Frontal cortex (tissue), 4 donors: ENCODE results near the gene TECTA. TPM values are rescaled to one million over a fixed set of nuclear protein-coding genes. Genes with fewer than 3 reads are reported as not detected.
"Not testable (repeated sequence)": the region's sequence is repeated elsewhere in the genome, so short reads cannot be mapped to it uniquely, and the experiment has no call there.

Experiments
- DNase-seq, 2 donors: peaks; one replicate each; pipeline ENCODE4 v3.0.0; 2012; ENCODE audit warnings: low spot score in 2 of 2
- FAIRE-seq: peaks from 2 replicates; lab custom pipeline; 2012; peaks lifted over from hg19 to GRCh38; lab: Jason Lieb, UNC
- total RNA-seq: library from RNA; depleted of rRNA; stranded (reverse); fragments of >200 nt; gene quantifications from one replicate; pipeline ENCODE4 v1.2.3, GENCODE V29; 2014
- donor health status: control.
- donor health status: control.
- donor health status: control.

Gene TECTA
- total RNA-seq, 1 donor from 2014 or later, result 2.0 TPM

DNA sequence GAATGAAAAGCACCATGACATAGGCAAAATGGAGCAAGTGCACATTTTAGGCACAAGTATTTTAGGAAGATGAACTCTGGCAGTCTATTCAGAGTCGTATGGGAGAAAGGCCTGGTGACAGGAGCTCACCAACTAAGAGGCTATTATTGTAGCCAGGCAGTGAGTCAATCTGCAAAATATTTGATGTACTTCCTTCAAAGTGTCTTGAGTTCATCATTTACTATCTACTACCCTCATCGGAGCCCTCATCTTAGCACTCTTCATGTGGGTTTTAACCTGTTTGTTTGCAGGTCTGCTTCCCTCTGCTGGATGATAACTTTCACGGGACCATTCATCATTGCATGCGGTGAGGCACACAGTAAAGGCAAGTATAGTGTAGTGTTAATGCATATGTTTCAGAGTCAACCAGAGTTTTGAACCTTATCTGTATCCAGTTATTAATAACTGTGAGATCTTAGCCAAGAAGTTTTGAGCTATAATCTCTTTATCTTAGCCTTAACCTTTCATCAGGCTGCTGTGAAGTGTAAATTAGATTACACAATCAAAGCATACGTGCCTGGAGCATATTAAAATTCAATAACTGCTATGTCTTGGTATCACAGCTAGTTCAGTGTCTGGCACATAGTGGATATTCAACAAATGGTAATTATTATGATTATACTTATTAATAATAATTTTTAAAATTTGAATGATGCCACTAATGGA, 120.6 kb downstream of the TECTA start:
- FAIRE-seq (no peak), DNase-seq (no peak)

DNA sequence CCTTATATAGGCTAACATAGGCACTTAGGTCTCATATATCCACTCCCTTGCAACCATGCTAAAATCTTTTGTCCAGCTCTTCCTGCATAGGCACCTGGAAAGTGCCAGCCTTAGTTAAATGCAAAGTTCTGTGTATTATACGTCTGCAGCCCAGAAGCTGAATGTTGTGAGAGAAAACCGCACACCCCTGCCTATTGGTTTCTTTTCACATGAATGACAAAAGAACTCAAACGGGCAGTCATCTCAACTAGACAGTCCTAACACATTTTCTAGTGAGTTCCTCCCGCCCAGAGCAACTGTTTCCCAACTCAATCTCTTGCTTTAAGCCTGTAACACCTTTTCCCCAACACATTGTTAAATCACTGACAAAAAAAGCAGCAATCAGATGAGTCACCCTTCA, 122.1 kb downstream of the TECTA start:
- FAIRE-seq, result no peak
- DNase-seq, result no peak

DNA sequence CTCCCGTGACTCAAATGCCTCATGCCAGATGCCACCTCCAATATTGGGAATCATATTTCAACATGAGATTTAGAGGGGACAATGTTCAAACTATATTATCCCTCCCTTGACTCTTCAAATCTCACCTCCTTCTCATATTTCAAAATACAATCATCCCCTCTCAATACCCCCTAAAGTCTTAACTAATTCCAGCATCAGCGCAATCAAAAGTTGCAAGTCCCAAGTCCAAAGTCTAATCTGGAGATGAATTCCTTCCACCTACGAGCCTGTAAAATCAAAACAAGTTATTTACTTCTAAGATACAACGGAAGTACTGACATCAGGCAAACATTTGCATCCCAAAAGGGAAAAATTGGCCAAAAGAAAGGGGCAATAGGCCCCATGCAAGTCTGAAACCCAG, 124.3 kb downstream of the TECTA start:
- DNase-seq (no peak), FAIRE-seq (no peak)

DNA sequence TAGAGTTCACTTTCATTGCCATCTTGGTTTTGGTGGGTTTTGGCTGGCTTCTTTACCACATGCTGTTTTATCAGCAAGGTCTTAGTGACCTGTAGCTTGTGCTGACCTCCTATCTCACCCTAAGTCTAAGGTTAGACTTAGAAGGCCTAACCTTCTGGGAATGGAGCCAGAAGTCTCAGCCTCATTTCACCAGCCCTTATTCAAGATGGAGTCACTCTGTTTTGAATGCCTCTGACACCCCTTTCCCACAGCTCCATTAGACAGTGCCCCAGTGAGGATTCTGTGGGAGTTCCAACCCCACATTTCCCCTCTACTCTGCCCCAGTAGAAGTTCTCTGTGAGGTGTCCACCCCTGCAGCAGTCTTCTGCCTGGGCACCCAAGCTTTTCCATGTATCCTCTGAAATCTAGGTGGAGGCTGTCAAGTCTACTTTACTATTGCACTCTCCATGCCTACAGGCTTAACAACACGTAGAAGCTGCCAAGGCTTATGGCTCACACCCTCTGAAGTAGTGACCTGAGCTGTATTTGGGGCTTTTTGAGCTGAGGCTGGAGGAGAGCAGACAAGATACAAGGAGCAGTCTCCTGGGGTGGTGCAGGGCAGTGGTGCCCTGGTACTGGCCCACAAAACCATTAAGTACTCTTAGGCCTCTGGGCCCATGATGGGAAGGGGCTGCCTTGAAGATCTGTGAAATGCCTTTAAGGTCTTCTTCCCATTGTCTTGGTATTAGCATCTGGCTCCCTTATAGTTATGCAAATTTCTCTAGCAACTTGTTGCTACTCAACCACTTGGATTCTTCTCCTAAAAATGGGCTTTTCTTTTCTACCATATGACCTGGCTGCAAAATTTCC, 125.6 kb downstream of the TECTA start:
- no peak for FAIRE-seq
- no peak for DNase-seq

DNA sequence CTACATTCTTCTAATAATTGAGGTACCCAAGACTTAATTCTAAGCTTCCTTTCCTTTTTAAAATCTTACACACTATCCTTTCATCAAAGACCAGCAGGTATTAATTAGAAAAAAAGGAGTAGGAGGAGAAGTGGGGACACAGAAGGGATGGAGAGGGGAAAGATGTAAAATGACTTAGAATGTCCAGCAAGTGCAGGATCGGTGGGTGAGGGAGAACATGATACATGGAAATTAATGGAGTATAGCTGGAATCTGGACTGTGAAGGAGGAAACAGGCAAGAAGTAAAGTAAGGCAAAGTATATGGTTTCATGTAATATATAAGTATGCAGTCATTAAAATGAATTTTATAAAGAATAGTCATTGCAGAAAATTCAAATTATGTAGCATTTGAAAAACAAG, 127.8 kb downstream of the TECTA start:
- FAIRE-seq (no peak), DNase-seq (no peak)

DNA sequence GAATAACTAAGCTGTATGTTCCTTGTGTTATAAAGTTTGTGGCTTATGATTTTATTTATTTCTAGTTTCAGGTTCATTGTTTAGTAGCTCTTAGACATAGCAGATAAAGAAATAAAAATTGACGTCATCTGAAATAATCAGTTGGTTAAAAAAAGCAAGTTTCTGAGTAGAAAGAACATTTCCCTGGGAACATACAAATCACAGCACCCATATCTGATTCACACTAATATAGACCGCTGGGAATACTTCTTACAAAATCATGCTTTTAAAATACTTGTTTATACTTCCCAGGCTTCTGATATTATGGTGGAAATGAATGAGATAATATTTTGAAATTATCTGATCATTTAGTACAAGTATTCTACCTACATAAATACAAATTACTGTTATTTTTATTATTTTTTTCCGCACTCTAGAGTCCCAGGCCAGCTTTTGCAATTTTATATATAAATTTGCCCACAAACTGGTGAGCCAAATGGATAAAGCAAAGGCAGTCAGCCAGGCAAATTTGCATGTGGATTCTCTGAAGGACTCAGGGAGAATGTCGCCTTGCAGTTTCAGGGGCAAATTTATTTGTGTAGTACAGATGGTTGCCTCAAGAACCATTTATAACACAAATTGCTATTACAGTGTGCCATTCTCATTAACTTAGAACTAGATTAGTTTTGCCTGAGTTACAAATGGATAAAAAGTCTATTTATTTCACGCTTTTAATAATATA, 128.6 kb downstream of the TECTA start:
- FAIRE-seq (no peak), DNase-seq (no peak)

DNA sequence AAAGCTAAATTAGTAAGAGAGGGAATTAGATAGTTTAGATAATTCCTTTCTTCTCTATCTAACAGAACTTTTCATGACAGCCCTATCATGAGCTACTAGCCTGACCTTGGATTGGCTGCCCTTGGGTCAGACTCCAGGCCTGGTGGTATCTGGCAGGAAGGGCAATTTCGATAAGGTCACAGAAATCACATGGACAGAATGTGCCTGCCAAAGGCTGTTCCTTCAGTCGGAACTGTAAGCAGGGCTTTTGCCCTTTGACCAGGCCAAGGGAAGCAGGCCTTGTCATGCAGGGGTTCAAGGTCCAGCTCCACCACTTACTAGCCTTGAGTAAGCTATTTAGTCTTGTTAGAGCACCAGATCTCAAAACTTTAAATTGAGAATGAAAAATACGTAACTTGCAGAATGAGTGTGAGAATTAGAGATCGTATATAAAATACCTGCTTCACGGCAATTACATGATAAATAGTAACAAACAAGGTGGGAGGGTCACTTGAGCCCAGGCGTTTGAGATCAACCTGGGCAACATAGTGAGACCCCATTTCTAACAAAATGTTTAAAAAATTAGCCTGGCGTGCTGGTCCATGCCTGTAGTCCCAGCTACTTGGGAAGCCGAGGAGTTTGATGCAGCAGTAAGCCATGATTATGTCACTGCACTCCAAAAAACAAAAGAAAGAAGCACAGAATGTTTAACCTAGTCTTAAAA, 130.7 kb downstream of the TECTA start:
- no peak for FAIRE-seq
- DNase-seq, result no peak

DNA sequence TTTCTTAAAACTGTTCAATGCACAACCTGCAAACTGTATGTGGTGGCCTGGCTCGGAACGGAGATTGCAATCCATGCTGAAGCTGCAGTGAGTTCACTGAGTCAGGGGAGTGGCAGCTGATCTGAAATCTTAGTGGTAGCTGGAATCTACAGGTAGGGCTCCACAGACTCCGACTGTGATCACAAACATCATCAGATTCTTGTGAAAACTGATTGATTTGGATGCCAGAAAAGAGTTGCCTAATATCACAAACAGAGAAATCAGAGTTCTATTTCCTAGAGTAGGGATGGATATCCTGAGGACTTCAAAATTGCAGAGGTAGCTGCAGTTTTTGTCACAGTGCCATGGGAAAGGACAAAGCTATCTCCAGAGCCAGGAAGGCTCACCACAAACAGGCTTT, 134.0 kb downstream of the TECTA start:
- DNase-seq (no peak), FAIRE-seq (no peak)

DNA sequence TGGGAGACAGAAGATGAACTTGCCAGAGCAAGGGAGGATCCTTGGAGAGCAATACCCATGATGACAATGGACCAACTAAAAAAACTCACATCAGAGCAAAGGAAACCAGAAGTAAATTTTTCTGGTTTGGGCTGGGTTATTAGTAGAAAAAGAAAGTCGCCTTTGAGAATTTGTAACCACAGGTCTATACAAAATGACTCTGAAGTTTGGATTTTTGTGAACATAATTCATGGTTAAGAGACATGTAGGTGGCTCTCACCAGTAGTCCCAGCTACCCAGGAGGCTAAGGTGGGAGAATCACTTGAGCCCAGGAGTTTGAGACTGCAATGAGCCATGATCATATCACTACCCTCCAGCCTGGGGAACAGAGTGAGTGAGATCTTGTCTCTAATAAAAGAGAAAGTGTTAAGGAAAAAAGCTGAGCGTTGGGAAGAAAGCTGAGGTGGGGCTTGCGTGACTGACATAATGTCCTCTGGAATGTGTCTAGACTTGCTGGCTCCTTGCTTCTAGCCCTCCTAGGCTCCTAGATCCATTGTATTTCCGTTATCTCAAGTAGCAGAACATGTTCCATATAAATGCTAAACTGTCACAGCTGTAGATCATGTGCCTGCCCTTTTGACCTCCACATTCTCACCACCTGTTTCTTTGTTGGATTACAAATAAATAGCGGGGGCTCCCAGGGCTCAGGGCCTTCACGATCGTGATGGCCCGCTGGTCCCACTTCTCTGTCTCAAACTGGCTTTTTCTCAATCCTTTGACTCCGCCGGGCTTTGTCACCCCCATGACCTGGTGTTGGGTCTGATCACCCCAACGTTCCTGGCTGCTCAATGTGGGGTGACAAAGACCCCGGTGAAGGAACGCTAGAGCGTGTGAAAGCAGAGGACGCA, 135.3 kb downstream of the TECTA start:
- no peak for FAIRE-seq
- DNase-seq, result no peak

DNA sequence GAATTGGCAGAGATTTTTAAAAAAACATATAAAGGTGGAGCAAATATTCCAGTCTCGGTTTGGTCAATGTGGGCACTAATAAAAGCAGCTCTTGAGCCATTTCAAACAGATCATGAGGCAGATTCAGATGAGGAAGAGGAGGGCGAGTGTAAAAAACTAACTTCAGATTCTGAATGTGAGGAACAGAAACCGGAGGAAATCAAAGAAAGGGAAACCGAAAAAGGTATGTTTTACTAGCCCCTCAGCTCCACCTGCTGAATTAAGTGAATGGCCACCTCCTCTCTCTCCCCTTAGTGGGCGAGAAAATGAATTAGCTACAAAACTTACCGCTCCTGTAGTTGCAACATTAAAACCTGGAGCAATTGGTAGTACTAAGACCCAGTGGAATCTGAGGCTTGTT, 136.2 kb downstream of the TECTA start:
- DNase-seq, FAIRE-seq: not testable (repeated sequence)

DNA sequence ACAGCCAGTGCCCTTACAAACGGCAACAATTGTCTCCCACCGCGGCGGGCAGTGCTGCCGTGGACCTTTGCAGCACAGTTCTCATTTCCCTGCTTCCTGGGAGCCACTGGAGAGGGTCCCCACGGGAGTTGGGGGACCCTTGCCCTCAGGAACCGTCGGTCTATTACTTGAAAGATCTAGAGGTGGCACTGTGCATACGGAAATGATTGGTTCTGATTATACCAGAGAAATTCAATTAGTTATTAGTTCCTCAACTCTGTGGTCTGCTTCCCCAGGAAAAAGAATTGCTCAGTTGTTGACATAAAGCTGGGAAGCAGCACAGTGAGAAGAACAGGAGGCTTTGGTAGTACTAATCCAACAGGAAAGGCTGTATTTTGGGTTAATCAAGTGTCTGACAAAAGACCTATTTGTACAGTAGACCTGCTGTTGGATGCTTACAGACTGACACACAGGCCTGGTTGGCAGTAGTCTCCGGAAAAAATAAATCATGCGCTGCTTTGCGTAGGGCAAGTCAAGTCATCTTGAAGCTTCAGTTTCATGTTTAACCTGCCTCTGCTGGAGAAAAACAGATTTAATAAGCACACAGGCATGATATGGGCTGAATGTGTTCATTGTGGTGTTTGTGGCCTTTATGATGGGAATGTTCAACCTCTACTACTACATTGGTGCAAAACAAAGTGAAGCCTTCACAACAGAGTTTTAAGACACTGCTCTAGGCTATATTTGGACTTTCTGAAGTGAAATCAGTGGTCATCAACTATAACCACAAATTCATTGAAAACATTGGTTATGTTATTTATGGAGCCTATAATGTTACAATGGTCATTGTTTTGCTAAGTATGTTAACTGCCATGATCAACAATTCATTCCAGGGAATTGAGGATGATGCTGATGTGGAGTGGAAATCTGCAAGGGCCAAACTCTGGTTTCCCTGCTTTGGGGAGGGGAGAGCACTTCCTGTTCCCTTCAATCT, 136.9 kb downstream of the TECTA start:
- FAIRE-seq (no peak), DNase-seq (no peak)

DNA sequence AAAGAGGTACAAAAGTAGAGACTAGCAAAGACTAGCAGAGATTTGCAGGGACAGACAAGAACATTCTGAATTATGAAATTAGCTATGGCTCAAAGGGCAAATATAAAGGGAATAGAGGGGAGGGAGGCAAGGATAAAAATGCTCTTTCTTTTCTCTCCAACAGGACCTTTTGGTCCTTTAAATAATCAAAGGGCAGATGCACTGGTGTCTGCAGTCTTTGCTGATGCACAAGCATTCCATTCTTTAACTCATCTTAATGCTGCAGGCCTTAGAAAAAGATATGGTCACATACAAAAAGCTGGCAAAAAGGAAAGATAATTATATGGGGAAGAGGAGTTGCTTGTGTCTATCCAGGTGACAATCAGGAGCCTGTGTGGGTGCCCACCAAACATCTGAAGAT, 137.9 kb downstream of the TECTA start:
- DNase-seq, result no peak
- FAIRE-seq, result no peak

DNA sequence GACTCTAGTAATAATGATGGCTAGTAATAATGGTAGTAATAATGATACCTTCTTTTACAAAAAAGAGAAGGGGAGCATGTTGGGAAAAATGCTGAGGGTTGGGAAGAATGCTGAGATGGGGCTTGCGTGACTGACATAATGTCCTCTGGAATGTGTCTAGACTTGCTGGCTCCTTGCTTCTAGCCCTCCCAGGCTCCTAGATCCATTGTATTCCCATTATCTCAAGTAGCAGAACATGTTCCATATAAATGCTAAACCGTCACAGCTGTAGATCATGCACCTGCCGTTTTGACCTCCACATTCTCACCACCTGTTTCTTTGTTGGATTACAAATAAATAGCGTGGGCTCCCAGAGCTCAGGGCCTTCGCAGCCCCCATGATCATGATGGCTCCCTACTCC, 139.0 kb downstream of the TECTA start:
- DNase-seq, FAIRE-seq: not testable (repeated sequence)

DNA sequence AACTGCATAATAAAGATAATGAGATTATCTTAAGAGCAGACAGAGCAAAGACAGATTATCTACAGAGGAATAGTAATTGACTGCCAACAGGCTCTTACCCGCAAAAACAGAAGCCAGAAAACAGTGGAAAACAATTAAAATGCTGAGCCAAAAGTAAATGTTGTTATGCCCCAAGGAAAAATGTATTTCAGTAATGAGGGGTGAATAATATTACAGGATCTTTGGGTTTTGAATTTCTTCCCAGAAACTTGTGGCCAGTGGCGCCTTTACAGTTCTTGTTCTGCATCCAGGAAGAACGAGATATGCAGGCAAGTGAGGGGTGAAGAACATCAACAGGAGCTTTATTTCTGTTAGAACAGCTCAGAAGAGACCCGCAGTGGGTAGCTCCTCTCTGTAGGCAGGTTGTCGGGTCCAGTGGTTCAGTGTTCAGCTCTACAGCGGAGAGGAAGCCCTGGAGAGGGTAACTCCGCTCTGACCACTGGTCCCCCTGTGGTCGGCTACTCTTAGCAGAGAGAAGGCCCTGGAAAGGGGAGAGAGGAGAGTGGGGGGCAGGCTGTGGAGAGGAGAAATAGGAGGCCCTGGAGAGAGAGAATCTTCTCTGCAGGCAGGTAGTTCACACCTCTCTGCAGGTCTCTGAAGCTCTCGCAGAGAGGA, 139.7 kb downstream of the TECTA start:
- DNase-seq (no peak), FAIRE-seq (no peak)
